AG09309 (cell line): ENCODE data around the gene MAP10.

ENCODE experiments used
- DNase-seq: peaks from one replicate; pipeline ENCODE4 v3.0.0-alpha.2; 2010; ENCODE audit warnings: low read depth
- H3K4me3 ChIP-seq: 2 replicates; pipeline ENCODE4 v1.5.1; 2011; ENCODE audit warnings: mild to moderate bottlenecking, low read depth, low read length, moderate library complexity; ENCODE audit not compliant: control insufficient read depth
- CTCF ChIP-seq: IDR thresholded peaks from 2 replicates; pipeline ENCODE4 v1.5.1; 2011; ENCODE audit warnings: mild to moderate bottlenecking, low read depth, low read length, inconsistent platforms; ENCODE audit not compliant: insufficient read depth, control insufficient read depth; ENCODE audit errors: missing control alignments

Gene MAP10

GRCh38 chr1:232795497-232796053, 9.6 kb upstream of the MAP10 start:
- no peak for DNase-seq
- no peak for TF ChIP-seq CTCF
- no peak overlapping the region for H3K4me3 ChIP-seq

- no peak for DNase-seq
- no peak overlapping the region for H3K4me3 ChIP-seq
- no peak for TF ChIP-seq CTCF
Observed at GRCh38 chr1:232797856-232798510, 7.2 kb upstream of the MAP10 start.

DNA sequence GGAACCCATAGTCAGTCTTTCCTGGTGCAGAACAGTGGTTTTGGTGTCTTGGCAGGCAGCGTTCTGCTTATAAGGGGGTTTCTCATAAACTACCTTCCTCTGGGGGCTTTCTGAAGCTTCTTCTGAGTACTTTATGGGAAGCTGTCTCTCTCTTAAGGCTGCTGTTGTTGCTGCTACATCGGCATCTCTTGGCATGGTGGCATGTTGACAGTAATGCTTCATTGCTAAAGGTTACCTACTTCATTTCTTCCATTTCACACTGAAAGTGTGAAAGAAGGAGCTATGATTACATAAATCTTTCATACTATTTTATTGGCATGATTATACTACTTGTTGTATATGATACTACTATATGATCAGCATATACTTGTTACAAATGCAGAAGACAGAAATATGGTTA, 6.3 kb upstream of the MAP10 start:
- no peak for TF ChIP-seq CTCF
- no peak for DNase-seq
- no peak overlapping the region for H3K4me3 ChIP-seq

GRCh38 chr1:232806186-232806510, 932 bp downstream of the MAP10 start:
- DNase-seq, result no peak
- TF ChIP-seq CTCF, result no peak
- no peak overlapping the region for H3K4me3 ChIP-seq

GRCh38 chr1:232810856-232811255, 5.6 kb downstream of the MAP10 start:
- no peak overlapping the region for H3K4me3 ChIP-seq
- DNase-seq, result no peak
- no peak for TF ChIP-seq CTCF

DNA sequence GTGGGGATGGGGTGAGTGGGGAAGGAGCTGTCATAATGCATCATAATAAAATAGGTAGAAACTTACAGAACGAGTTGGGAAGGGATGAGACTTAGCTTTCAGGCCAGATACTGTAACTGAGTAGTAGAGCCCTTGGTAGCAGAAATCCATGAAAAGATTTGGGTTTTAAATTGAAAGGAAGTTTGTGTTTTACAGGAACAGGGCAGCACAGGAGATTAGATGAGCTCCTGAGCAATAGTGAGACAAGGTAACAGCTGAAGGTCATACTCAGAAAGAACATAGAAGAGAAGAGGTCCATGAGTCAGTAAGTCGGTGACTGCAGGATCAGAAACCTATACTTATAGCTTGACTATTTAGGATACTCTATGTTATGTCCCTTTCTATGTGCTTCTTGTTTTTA, 7.3 kb downstream of the MAP10 start:
- no peak for TF ChIP-seq CTCF
- no peak overlapping the region for H3K4me3 ChIP-seq
- DNase-seq, result no peak
